HepG2 (cell line): ENCODE results near the gene MLYCD. TPM values are rescaled to one million over a fixed set of nuclear protein-coding genes. Genes with fewer than 3 reads are reported as not detected.

Source experiments
- ELF3 ChIP-seq: IDR thresholded peaks from 2 replicates; pipeline ENCODE4 v1.6.1; 2016; ENCODE audit warnings: missing genetic modification reagents, missing compliant biosample characterization
- MTF1 ChIP-seq: sonication (generic); formaldehyde crosslinking; IDR thresholded peaks from 2 replicates; pipeline ENCODE4 v1.5.0; 2020; ENCODE audit warnings: missing genetic modification reagents
- XRCC5 ChIP-seq: fragments of 200-400 bp; formaldehyde crosslinking; optimal IDR thresholded peaks from 2 replicates; pipeline ENCODE3; 2017; ENCODE audit warnings: mild to moderate bottlenecking, low read length
- ZFP41 ChIP-seq: sonication (generic); formaldehyde crosslinking; IDR thresholded peaks from 2 replicates; pipeline ENCODE4 v1.4.0; 2020; ENCODE audit warnings: mild to moderate bottlenecking, missing genetic modification reagents, borderline replicate concordance
- ZNF138 ChIP-seq: sonication (generic); formaldehyde crosslinking; IDR thresholded peaks from 2 replicates; pipeline ENCODE4 v1.5.0; 2020; ENCODE audit warnings: mild to moderate bottlenecking, low read depth, missing genetic modification reagents
- ZNF331 ChIP-seq: sonication (generic); formaldehyde crosslinking; IDR thresholded peaks from 2 replicates; pipeline ENCODE4 v1.4.0; 2020; ENCODE audit warnings: missing genetic modification reagents
- ZNF33A ChIP-seq: sonication (generic); formaldehyde crosslinking; IDR thresholded peaks from 2 replicates; pipeline ENCODE4 v1.5.1; 2020; ENCODE audit warnings: missing genetic modification reagents, mild to moderate bottlenecking, moderate library complexity, borderline replicate concordance
- ZNF724P ChIP-seq: sonication (generic); formaldehyde crosslinking; IDR thresholded peaks from 2 replicates; pipeline ENCODE4 v1.8.0; 2022; ENCODE audit warnings: missing genetic modification reagents, borderline replicate concordance
- ZNF747 ChIP-seq: sonication (generic); formaldehyde crosslinking; IDR thresholded peaks from 2 replicates; pipeline ENCODE4 v1.8.1; 2023; ENCODE audit warnings: missing genetic modification reagents, mild to moderate bottlenecking, borderline replicate concordance
- polyA plus RNA-seq, 8 experiments: library from polyadenylated mRNA; depleted of rRNA in 3 of 8; stranded (reverse) in 7 of 8; unstranded in 1 of 8; fragments of >200 nt; fragmentation: Illumina TruSeq in 4 of 8; extraction: Trizol in 4 of 8; gene quantifications; 2 replicates each; pipeline versions ENCODE4 v1.2.1 to v1.2.3, GENCODE V29; 2011 to 2016; ENCODE audit warnings: low read depth in 4 of 8, missing spikeins in 1 of 8, mixed read lengths in 1 of 8; ENCODE audit not compliant: insufficient read depth in 1 of 8
- total RNA-seq, 5 experiments: library from RNA; depleted of rRNA; stranded (reverse); fragments of >200 nt; fragmentation: Illumina TruSeq; extraction: Trizol; gene quantifications; 2 replicates each; pipeline ENCODE4 v1.2.3, GENCODE V29; 2016; ENCODE audit warnings: low read depth in 1 of 5
- TF ChIP-seq, protein P1 (sequence below), 2 experiments: sonication (generic) in 1 of 2; formaldehyde crosslinking in 1 of 2; IDR thresholded peaks; 2 replicates each; pipeline versions ENCODE4 v1.6.1 to v1.9.0; 2014 to 2022; ENCODE audit warnings: antibody characterized with exemption in 1 of 2, borderline replicate concordance in 1 of 2, inconsistent platforms in 1 of 2, low read depth in 1 of 2, missing genetic modification reagents in 1 of 2
- TF ChIP-seq, protein P2 (sequence below): sonication (generic); formaldehyde crosslinking; IDR thresholded peaks from 2 replicates; pipeline ENCODE4 v1.4.0; 2020; ENCODE audit warnings: missing genetic modification reagents
- TF ChIP-seq, protein P3 (sequence below): sonication (generic); formaldehyde crosslinking; conservative IDR thresholded peaks from 2 replicates; pipeline ENCODE4 v1.4.0; 2020; ENCODE audit warnings: mild to moderate bottlenecking, missing genetic modification reagents, moderate library complexity

The MLYCD gene
- total and polyA plus RNA-seq, 2 of the 13 experiments (the other 11 are each of a cell fraction or from before 2014, with no cell fraction given): 1.8 to 4.0 TPM

DNA sequence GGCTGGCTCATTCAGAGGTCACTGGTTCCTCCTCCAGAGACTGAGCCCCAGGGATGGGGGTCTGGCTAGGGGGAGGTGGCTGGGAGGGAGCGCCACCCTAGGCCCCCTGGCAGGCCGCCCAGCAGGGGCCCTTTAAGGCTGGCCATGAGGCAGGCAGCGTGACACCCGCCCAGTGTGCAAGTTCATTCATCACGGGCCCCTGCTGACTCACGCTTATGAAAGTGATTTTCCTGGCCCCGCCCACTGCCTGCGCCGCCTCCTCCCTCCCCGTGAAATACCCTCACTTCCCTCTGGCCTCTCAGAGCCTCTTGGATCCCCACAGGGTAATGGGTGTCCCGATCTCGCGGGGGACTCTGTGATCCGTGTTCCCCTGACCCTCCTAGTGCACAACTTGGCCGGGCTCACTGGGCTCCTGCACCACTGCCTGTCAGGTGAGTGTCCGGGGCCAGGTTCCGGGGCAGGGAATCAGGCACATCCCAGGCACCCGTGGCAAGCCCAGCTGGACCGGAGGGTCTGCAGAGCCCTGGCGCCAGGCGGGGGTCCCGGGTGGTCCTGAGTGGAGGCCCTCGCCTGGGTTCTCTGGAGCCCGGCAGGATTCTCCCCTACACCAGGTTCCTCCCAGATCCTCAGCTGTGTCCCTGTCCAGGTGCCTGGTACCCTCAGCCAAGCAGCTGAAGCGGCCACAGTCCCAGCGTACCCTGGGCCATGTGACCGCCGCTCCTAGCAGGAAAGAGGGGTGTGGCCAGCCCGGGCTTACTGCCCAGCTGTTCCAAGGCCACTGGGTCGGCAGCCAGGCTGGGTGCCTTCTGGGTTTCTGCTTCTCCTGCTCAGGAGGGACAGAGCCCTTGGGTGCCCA is 54.3 kb downstream of the MLYCD start, which contains the start of gene OSGIN1 (continued):
- TF ChIP-seq, protein P1, sequence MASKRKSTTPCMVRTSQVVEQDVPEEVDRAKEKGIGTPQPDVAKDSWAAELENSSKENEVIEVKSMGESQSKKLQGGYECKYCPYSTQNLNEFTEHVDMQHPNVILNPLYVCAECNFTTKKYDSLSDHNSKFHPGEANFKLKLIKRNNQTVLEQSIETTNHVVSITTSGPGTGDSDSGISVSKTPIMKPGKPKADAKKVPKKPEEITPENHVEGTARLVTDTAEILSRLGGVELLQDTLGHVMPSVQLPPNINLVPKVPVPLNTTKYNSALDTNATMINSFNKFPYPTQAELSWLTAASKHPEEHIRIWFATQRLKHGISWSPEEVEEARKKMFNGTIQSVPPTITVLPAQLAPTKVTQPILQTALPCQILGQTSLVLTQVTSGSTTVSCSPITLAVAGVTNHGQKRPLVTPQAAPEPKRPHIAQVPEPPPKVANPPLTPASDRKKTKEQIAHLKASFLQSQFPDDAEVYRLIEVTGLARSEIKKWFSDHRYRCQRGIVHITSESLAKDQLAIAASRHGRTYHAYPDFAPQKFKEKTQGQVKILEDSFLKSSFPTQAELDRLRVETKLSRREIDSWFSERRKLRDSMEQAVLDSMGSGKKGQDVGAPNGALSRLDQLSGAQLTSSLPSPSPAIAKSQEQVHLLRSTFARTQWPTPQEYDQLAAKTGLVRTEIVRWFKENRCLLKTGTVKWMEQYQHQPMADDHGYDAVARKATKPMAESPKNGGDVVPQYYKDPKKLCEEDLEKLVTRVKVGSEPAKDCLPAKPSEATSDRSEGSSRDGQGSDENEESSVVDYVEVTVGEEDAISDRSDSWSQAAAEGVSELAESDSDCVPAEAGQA (IDR thresholded peaks at IDR 0.05; ENCODE audit: low read depth): no peak; the same call in 1 of the 2 replicates
- TF ChIP-seq, protein P1 (CRISPR knock-in tag; IDR thresholded peaks at IDR 0.05; ENCODE audit: borderline replicate concordance): no peak
- TF ChIP-seq ZNF33A: no peak
- TF ChIP-seq, protein P2, sequence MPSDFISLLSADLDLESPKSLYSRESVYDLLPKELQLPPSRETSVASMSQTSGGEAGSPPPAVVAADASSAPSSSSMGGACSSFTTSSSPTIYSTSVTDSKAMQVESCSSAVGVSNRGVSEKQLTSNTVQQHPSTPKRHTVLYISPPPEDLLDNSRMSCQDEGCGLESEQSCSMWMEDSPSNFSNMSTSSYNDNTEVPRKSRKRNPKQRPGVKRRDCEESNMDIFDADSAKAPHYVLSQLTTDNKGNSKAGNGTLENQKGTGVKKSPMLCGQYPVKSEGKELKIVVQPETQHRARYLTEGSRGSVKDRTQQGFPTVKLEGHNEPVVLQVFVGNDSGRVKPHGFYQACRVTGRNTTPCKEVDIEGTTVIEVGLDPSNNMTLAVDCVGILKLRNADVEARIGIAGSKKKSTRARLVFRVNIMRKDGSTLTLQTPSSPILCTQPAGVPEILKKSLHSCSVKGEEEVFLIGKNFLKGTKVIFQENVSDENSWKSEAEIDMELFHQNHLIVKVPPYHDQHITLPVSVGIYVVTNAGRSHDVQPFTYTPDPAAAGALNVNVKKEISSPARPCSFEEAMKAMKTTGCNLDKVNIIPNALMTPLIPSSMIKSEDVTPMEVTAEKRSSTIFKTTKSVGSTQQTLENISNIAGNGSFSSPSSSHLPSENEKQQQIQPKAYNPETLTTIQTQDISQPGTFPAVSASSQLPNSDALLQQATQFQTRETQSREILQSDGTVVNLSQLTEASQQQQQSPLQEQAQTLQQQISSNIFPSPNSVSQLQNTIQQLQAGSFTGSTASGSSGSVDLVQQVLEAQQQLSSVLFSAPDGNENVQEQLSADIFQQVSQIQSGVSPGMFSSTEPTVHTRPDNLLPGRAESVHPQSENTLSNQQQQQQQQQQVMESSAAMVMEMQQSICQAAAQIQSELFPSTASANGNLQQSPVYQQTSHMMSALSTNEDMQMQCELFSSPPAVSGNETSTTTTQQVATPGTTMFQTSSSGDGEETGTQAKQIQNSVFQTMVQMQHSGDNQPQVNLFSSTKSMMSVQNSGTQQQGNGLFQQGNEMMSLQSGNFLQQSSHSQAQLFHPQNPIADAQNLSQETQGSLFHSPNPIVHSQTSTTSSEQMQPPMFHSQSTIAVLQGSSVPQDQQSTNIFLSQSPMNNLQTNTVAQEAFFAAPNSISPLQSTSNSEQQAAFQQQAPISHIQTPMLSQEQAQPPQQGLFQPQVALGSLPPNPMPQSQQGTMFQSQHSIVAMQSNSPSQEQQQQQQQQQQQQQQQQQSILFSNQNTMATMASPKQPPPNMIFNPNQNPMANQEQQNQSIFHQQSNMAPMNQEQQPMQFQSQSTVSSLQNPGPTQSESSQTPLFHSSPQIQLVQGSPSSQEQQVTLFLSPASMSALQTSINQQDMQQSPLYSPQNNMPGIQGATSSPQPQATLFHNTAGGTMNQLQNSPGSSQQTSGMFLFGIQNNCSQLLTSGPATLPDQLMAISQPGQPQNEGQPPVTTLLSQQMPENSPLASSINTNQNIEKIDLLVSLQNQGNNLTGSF (CRISPR knock-in tag): no peak; the same call in 1 of the 2 replicates
- peak; percentile 49 for TF ChIP-seq ELF3 (CRISPR knock-in tag)
- TF ChIP-seq, protein P3, sequence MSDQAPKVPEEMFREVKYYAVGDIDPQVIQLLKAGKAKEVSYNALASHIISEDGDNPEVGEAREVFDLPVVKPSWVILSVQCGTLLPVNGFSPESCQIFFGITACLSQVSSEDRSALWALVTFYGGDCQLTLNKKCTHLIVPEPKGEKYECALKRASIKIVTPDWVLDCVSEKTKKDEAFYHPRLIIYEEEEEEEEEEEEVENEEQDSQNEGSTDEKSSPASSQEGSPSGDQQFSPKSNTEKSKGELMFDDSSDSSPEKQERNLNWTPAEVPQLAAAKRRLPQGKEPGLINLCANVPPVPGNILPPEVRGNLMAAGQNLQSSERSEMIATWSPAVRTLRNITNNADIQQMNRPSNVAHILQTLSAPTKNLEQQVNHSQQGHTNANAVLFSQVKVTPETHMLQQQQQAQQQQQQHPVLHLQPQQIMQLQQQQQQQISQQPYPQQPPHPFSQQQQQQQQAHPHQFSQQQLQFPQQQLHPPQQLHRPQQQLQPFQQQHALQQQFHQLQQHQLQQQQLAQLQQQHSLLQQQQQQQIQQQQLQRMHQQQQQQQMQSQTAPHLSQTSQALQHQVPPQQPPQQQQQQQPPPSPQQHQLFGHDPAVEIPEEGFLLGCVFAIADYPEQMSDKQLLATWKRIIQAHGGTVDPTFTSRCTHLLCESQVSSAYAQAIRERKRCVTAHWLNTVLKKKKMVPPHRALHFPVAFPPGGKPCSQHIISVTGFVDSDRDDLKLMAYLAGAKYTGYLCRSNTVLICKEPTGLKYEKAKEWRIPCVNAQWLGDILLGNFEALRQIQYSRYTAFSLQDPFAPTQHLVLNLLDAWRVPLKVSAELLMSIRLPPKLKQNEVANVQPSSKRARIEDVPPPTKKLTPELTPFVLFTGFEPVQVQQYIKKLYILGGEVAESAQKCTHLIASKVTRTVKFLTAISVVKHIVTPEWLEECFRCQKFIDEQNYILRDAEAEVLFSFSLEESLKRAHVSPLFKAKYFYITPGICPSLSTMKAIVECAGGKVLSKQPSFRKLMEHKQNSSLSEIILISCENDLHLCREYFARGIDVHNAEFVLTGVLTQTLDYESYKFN (CRISPR knock-in tag): peak; percentile 81
- TF ChIP-seq ZNF747 (CRISPR knock-in tag): peak; percentile 92; the same call in 1 of the 2 replicates
- TF ChIP-seq ZNF331: no peak
- TF ChIP-seq ZFP41 (CRISPR knock-in tag): no peak; the same call in 1 of the 2 replicates
- no peak for TF ChIP-seq ZNF724P
- no peak for TF ChIP-seq MTF1 (CRISPR knock-in tag)
- no peak for TF ChIP-seq XRCC5
- TF ChIP-seq ZNF138: peak; percentile 6; the same call in 1 of the 2 replicates
